Stimulated activated CD4-positive, alpha-beta T cell treated with anti-CD3 and anti-CD28 coated beads, Interleukin-4, amount 100 ng/mL, for 24 hours (primary cell): ENCODE data around the gene JMJD4.

ENCODE experiments used
- DNase-seq: peaks from one replicate; pipeline ENCODE4 v3.0.0-alpha.2; 2020

The JMJD4 gene

DNA sequence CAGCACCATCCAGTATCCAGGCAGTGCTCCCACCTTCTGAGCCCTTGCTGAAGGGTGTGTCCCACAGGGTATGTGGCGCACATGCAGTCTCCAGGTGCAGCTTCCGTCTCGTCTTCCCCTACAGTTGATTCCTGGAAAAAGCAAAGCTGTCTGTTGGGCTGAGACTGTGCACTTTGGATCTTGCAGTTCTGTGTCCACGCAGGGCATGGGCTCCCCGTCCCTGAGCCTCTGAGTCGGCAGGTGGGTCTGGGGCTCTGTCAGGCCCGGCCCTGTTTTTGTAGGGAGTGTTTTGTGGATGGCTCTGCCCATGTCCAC is 33.0 kb upstream of the JMJD4 start:
- DNase-seq, result no peak

DNA sequence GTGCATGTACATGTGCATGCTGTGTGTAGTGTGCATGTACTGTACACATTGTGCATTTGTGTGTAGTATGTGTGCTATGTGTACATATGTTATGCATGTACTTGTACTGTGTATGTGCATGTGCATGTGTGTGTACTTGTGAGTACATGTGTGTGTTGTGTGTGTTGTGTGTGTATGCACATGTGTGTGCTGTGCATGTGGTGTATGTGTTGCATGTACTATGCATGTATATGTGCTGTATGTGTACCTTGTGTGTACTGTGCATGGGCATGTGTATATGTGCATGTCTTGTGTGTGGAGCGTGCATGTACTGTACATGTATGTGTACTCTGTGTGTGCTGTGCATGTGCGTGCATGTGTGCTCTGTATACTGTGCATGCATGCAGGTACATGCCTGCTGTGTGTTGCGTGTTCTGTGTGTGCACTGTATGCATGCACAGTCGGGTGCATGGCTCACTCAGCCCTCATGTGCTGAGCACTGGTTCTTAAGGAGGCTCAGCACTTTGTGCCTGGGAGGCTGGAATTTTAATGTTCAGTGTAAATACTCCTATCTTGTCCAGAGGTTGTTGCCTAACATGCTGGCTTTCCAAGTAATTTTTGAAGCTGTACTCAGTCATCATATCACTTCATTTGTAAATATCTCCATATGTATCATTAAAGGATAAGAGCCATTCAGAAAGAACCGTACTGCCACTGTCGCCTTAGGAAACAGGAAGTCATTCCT is 32.5 kb upstream of the JMJD4 start:
- no peak for DNase-seq

DNA sequence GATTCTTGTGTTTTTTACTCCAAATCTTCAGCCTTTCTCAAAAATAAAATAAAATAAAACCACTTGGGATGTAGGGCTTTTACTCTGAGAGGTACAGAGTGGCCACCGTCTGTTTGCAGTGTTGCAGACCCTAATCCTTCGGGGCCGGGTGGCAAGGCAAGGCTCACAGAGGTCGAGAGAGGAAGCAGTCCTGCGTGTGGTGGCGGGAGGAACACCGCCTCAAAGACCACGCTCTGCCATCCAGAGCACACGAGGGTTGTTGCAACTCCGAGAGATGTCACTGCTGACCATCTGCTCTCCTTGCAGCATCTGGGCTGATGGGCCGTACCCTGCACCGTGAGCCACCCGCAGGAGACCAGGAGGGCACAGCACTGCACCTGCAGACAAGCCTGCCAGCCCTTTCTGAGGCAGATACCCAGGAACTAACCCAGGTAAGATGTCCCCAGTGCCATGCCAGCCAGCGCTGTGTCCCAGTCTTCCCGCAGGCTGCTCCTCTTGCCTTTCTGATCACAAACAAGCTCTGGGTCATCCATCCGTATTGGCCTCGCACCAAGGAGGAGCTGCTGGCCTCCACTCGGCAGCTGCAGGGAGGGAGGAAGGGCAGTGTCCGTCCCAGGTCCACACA is 31.7 kb upstream of the JMJD4 start:
- no peak for DNase-seq

DNA sequence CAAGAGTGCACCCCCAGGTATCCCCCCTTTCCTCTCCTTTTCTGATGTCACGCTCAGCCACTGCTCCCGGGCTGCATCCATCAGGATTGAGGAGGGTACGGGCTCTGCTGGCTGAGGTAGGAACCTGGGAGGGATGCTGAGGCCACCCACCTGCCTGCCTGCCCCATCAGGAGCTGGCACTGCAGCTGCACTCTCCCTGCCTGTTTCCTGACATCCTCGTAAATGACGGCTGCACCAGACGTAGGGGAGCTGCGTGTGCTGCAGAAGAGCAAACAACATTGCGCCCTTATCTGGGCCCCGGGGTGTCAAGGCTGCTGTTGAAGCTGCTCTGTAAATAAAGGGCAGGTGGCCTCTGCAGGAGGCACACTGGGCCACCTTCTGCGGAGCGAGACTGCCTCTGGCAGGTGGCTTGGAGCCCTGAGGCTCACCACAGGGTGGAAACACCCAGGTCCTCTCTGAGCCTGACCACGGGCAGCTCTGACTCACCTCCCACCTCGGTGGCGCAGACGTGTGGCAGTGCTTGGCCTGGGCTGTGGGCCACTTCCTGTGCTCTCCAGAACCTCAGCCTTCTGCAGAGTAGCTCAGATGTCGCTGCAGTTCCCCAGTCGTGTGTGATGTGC is 31.0 kb upstream of the JMJD4 start:
- peak; percentile 65 for DNase-seq

DNA sequence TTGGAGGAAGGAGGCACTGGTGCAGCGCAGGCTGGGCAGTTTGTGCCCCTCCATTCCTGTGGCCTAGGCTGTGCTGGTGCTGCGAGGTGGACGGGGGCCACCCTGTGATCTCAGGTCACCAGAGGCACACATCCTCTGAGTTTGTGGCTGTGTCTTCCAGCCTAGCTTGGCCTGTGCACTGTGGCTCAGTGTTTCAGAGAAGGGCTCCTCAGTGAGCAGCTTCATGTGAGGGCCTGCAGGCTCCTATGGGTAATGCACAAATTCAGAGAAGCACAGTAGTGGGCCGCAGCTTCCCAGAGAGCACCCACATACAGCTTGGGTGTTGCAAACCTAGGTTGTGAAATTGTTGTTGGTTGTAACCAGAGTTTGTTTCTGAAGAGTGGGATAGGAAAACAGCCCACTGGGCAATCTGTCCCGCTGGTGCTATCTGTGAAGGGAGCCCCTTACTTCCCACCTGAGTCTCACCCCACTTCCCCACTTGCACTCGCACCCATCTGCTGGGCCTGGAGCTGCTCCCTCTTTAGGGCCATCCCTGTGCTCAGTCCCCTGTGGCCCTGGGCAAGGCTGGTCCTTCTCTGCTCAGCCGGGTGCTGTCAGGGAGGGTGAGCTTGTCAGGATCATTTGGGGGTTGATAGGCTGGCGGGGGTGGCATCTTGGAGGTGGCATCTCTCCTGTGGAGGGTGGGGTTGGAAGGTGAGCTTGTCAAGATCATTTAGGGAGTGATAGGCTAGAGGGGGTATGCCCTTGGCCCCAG is 30.3 kb upstream of the JMJD4 start:
- DNase-seq, result no peak

DNA sequence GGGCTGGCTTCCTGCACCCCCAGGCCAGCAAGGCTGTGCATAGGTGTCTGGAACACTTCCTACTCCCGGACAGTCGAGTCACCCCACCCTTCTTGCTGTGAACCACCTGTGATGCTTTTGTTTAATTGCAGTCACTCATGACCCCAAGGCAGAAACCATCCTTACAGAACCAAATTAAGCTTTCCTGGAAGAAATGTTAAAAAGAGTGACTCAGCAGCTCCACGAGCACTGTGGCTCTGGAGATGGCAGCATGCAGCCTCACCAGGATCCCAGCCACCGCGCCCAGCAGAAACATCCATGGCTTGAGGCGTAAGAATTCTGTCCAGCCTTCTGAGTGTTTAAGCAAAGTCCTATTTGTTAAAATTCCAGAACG is 28.9 kb upstream of the JMJD4 start:
- DNase-seq, result no peak

DNA sequence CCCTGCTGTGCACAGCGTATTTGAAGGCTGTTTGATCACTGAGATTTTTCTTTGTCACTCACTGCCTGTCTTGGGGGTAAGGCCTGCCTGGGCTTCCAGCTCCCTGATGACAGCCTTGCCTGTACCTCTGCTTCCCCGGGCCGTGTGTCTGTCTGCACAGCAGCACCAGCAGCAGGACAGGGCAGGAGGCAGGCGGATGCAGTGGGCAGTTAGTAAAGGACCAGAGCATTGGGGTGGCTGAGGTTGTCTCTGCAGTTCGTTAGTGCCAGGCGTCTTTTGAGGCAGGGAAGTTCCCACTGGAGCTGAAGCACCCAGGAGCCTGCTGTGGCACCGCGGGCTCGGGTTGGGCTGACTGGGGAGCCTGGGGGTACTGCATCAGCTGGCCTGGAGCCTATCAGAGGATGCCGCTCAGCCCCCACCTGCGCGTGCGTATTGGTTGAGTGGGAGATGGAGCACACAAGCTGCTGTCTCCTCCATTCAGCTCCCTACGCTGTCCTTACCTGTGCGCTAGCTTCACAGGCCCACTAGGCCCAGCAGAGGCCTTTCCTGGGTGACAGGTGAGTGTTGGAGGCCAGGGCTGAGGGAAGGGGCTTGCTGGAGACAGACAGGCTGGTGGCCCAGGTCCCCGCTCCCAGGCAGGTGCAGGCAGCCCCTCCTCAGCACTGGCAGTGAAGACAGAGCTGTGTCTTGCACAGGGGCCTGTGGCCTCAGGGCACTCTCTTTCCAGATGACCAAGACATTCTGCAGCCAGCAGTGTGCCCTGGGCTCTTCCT is 28.3 kb upstream of the JMJD4 start:
- DNase-seq, result no peak

DNA sequence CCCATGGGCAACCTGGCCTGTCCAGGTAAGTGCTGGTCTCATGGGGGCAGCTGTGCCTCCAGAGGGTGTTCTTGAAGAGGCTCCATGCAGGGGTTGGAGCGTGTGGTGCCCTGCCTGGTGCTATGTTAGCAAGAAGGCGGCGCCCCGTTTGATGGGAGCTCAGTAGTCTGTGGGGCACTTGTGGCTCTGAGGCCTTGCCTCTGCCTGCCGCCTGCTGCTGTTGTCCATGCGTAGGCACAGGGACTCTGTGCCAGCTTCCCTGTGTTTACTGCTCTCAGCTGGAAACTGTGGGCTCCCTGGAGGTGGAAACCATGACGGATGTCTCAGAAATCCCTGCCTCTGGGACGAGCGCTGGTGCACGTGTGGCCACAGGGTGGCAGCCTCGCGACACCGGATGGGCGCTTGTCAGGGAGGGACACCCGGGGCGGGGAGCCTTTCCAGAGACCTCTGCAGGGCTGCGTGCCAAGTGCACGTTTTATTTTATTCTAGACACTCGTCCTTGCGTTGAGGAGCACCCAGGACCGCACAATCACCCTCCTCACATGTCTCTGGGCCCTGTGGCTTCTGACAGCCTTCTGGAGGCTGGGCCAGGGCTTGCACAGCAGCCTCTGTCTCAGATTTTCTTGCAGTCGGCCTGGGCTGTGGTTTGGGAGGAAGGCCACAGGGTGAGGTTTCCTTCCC is 27.3 kb upstream of the JMJD4 start:
- peak; percentile 86 for DNase-seq

DNA sequence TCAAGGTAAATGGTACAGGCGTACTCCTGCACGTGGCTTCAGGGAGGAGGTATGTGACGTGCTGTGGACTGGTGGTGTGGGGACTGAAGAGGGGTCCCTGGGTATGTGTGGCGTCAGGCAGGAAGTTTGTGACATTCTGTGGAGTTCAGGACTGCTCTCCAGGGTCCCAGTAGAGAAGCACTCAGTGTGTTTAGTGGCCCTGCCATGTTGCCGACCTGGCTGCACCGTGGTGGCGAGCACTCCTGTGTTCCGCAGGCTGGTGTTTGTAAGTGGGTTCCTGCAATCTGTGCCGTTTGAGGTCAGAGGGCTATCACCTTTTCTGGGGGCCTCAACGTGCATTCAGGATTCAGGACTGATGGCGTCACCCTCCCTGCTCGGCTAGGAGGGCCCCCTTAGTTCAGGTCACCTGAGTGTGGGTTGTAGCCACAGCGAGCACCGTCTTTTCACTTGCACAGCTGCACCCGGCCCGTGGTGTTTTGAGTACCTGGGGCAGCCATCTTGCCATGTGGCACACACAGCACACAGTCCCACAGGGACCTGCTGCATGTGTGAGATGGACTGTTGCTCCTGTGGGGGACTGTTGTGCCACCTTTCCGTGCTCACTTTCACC is 26.6 kb upstream of the JMJD4 start:
- DNase-seq, result no peak

DNA sequence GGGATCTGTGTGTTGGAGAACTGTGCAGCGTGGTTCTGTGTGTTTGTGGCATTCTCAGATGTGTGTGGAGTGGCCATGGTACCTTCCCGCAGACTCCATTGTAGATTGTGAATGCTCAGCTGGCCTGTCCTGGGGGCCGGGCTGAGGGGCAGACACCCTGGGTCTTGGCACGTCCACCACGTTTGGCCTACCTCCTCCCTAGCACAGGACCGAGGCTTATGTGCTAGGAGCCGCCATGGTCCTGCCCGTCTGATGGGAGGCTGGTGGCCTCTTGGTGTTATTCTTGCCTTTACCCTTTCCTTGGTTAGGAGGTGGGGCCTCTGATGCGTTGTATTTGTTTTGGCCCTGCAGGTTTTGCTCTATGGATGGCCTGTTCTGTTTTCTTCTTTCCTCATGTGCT is 25.3 kb upstream of the JMJD4 start:
- DNase-seq, result no peak

DNA sequence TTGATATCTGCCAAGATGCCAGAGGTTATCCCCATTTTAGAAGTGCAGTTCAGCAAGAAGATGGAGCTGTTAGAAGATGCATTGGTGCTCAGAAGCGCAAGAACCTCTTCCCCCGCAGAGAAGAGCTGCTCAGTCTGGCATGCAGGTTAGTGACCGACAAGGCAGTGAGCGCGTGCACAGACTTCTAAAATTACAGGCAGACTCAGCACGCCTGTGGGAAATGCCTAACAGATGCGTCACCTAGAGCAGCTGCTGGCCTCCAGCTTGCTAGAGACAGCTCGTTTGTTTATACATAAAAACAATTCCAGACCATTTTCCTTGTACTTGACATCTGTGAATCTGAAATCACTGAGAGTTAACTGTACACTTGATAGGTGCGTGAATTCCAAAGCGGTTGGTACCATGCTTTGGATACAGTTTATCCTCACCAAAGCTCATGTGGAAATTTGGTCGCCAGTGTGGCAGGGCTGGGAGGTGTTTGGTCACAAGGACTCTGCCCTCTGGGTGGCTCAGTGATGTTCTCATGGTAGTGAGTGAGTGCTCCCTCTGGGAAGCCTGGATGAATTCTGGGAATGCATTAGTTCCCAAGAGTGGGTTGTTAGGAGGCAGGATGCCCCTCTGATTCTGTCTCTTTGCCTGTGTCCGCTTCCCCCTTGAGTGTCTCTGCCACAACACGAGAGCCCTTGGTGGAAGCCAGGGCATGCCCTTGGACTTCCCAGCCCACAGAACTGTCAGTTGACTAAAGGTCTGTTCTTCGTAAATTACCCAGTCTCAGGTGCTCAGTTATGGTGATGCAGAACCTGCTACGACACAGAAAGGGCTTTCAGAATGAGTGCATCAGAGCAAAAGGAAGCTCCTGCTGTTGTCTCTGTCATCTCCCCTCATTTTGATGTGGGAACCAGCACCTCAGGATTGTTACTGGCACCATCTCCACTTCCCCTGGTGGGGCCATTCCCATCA is 24.5 kb upstream of the JMJD4 start:
- DNase-seq, result no peak

DNA sequence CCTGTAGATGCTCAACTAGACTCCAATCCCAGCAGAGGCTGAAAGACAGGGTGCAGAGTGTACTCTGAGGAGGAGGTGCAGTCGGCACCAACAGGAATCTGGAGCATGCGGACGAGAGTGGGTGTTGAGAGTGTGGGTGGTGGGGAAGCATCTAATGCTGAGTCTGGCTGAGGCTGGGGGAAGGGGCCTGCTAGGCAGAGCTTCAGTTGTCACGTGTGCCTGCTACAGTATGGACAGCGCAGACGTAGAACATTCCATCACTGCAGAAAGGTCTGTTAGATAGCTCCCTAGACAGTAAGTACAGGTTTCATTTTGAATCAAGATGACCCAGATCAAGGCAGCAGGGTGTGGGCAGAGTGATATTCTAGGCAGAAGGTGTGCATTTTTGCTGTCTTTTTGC is 23.3 kb upstream of the JMJD4 start:
- DNase-seq, result no peak

DNA sequence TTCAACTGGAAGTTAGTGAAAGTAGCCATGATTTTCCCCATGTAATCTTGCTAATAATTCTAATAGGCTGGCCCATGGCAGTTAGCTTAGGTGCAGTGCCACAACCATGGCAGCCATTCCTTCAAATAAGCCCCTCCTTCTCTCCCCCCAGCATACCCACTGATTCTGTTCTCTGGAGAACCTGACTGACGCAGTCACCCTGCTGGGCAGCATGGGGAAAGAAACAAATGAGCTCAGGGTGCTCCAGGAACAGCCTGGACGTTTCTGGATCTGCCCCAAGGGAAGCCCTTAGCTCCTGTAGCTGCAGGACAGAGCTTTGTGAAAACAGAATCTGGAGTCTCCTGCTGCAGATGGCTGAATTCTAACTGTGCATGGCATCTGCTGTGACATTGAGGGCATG is 22.7 kb upstream of the JMJD4 start:
- no peak for DNase-seq

DNA sequence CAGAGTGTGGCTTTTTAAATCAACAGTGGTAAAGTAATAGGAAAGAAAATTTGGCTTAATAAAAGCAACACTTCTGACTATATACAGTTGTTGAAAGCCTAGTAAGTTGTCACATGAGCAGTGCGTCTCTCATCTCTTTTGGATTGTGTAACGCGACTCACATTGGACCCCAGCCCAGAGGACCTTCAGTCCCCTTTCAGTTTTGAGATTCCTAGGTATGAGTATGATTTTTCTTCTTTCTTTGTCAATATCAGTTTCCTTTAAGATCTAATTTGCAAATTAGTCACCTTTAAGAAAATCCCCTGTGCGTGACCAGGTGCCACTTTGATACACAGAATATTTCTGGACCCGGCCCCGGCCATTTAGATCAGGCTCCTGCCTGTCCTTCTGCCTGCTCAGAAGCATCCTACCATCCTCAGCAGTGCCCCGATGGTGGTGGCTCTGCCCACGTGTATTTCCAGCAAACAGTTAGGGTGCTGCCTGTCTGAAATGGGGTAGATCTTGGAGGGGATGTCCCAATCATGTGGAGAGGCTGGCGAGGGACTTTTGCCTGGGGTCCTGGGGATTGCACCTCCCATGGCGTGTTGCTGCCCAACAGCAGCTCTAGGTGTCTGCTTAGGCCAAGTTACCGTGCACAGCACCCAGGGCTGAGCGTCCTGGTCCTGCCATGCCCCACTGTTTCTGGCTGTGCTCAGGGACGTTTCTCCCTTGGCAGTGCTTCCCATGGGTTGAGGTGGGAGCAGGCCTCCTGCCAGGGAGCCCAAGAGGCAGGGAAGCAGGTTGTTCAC is 21.3 kb upstream of the JMJD4 start:
- no peak for DNase-seq

DNA sequence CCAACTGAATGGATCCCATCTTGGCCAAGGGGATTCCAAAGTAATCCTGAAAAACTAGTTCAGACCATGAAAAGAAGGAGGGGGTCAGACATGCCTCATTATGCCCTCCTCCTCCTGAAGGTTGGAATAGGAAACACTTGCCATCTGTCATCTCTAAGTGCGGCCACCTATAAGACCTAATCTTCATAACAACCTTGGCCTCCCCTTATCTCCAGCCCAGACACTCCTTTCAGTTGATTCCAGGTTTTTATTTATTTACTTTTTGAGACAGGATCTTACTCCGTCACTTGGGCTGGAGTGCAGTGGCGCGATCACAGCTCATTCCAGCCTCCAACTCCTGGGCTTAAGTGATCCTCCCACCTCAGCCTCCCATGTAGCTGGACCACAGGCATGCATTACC is 19.9 kb upstream of the JMJD4 start:
- DNase-seq, result no peak

DNA sequence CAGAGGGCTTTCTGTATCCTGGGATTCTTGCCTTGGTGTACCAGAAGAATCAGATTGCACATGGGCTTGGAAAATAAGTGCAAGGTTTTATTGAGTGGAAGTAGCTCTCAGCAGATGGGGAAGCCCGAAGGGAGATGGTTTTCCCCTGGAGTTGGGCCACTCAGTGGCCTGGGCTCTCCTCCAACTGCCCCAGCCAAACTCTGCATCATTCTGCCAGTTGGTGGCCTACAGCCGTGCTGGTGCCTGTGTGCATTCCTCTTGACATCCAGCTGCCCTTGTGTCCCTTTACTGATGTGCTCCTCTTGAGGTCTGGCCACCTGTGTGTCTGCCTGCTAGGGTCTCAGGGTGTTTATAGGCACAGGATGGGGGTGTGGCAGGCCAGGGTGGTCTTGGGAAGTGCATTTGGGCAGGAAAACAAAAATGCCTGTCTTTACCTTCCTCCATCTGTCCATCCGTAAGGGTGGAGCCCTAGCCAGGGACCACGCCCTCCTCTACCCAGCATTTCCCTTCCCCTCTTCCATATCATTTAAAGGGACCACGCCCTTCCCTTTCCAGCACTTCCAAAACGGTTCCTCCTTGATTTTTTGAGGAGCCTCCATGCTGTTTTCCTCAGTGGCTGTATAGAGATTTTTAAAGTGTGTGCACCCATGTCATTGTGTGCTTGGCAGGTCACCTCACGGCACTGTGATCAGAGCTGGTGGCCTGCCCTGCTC is 19.1 kb upstream of the JMJD4 start:
- DNase-seq, result no peak

DNA sequence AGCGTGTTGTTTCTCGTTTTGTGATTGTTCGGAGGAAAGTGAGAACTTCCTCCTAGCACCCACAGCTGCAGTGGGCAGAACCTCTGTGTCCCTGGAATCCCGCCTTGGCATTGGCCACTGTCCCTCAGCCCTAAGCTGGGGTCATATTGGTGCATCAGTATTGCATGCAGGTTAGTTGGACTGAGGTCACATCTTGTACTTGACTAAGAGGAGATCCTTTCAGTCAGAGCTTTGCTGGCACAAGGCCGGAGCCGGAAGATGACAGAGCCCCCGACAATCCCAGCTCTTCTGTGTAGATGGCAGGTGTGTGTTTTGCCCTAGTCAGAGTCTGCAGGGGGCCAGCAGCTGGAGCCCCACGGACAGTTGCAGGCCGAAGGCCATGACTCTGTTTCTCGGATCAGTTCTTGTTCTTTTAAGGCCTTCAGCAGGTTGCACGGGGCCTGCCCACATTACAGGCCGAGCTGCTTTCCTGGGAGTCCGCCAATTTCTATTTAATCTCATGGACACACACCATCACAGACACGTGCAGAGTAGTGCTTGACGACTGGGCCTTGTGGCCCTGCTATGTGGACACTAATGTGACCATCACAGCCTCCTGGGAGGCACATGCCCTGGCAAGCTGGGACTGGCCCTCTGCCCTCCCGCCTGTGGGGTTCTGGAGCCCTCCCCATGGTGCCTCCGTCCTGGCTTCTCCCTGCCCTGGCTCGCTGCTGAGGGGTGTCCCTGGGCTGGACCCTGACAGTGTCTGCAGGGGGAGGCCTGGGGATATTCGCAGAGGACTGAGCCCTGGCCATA is 15.0 kb upstream of the JMJD4 start:
- no peak for DNase-seq

DNA sequence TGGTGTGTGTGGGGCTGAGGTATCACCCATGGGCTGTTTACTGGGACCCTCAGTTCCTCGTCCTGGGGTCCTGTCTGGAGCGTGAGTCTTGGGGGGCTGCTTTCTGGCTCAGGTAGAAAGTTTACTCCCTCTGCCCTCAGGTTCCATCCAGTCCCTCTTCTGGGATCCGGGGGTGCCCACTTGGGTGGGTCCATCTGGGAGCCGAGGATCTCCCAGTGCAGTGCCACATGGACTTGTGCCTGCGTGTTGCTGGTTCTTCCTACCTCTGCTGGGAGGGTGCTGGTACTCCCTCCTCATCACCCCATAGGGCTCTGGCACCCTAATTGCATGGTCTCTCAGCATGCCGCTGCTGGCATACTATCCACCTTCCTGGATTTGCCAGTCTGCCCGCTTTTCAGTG is 14.1 kb upstream of the JMJD4 start:
- no peak for DNase-seq
